C4-2B (cell line): ENCODE data around the gene PPP5C.

ENCODE experiments used
- CTCF ChIP-seq: fragments of 450-650 bp; conservative IDR thresholded peaks from 2 replicates; pipeline ENCODE4 v1.5.1; 2017; ENCODE audit warnings: mild to moderate bottlenecking
- ZFX ChIP-seq: fragments of 450-650 bp; IDR thresholded peaks from 2 replicates; pipeline ENCODE4 v1.6.1; 2017

- TF ChIP-seq CTCF (no peak), ZFX (no peak)
Observed at GRCh38 chr19:46406976-46407375, 60.1 kb downstream of the PPP5C start.
